ENCODE results near the gene PRKCQ.
"Not testable (repeated sequence)": the region's sequence is repeated elsewhere in the genome, so short reads cannot be mapped to it uniquely, and the experiment has no call there.

Gene PRKCQ

DNA sequence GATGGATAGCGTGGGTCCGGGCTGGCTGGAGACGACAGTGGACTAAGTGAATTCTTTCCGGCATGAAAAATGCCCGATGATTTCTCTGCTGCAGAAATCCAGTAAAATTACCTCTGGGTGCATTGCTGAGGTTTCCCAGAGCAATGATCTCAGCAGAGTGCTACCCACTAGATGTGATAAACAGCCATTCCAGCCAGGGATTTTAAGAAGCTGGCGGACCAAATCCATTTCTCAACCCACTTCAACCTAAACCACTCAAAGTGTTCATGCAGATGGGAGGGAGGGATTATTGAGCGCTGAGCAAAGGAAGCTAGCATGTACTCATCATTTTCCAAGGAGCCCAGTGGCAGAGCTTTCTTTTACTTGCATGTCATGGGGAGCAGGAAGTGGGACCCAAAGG is 116.7 kb downstream of the PRKCQ start:
- no peaks in the 10 kb centered on the region for H3K4me1 ChIP-seq
- no peak overlapping the region for H3K4me2 ChIP-seq
- peaks cover 0 to 11% (median 7%) of the 10 kb centered on the region in 11 experiments; a peak in 12 of 22 replicates for H3K9me3 ChIP-seq (replicated peaks in 1 of 11)
- H3K27me3 ChIP-seq: no peaks in the 10 kb centered on the region
- no peak overlapping the region for H3K4me3 ChIP-seq
- H3K27ac ChIP-seq: no peak overlapping the region
- TF ChIP-seq Cebpa-rat (IDR thresholded peaks at IDR 0.05): no peak
- peaks cover 0 to 53% (median 24%) of the 10 kb centered on the region in 11 experiments; a peak in 17 of 22 replicates for H3K36me3 ChIP-seq
- H3K9ac ChIP-seq: no peak overlapping the region
- H4K20me1 ChIP-seq: no peaks in the 10 kb centered on the region

- no peaks in the 10 kb centered on the region for H3K4me1 ChIP-seq
- peaks cover 0 to 15% (median 8%) of the 10 kb centered on the region in 11 experiments; a peak in 12 of 22 replicates for H3K9me3 ChIP-seq (replicated peaks in 1 of 11)
- no peaks in the 10 kb centered on the region for H4K20me1 ChIP-seq
- H3K9ac ChIP-seq: no peak overlapping the region
- H3K4me2 ChIP-seq: no peak overlapping the region
- no peak for TF ChIP-seq Cebpa-rat (IDR thresholded peaks at IDR 0.05)
- no peak overlapping the region for H3K4me3 ChIP-seq
- H3K27ac ChIP-seq: no peak overlapping the region
- H3K36me3 ChIP-seq: peaks cover 0 to 65% (median 35%) of the 10 kb centered on the region in 11 experiments; a peak in 19 of 22 replicates
- no peaks in the 10 kb centered on the region for H3K27me3 ChIP-seq
These were observed 118.1 kb downstream of the PRKCQ start for GRCh38 chr10:6461961-6462360.

- H3K27ac ChIP-seq: no peak overlapping the region
- H3K4me3 ChIP-seq: no peak overlapping the region
- no peak for TF ChIP-seq Cebpa-rat (IDR thresholded peaks at IDR 0.05)
- H3K9ac ChIP-seq: no peak overlapping the region
- H3K4me1 ChIP-seq: no peaks in the 10 kb centered on the region
- no peaks in the 10 kb centered on the region for H4K20me1 ChIP-seq
- no peaks in the 10 kb centered on the region for H3K27me3 ChIP-seq
- H3K9me3 ChIP-seq (replicated peaks in 1 of 11): peaks cover 0 to 15% (median 8%) of the 10 kb centered on the region in 11 experiments; a peak in 12 of 22 replicates
- H3K36me3 ChIP-seq: peaks cover 0 to 70% (median 45%) of the 10 kb centered on the region in 11 experiments; a peak in 19 of 22 replicates
- no peak overlapping the region for H3K4me2 ChIP-seq
These were observed 119.1 kb downstream of the PRKCQ start for GRCh38 chr10:6460861-6461409.

DNA sequence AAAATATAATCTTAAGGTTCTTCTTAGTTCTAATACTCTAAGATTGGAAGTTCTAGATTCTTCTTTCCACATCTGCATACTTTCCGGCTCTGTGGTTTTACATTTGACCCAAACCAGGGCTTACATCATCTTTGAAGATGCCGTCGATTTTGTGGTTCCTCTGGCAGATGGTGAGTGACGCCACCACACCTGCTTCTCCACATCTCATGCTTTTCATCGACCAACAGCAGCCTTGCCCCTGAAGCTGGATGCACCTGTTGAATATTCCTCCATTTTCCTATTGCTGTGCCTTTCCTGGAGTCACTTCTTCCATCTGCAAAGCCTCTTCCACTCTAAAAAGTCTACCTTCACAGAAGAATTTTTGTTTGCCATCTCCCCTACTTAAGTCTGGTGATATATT is 121.3 kb downstream of the PRKCQ start:
- no peaks in the 10 kb centered on the region for H3K4me1 ChIP-seq
- H4K20me1 ChIP-seq: no peaks in the 10 kb centered on the region
- no peak overlapping the region for H3K9ac ChIP-seq
- H3K27me3 ChIP-seq: no peaks in the 10 kb centered on the region
- peaks cover 0 to 15% (median 8%) of the 10 kb centered on the region in 11 experiments; a peak in 12 of 22 replicates for H3K9me3 ChIP-seq (replicated peaks in 1 of 11)
- H3K27ac ChIP-seq: no peak overlapping the region
- TF ChIP-seq Cebpa-rat (IDR thresholded peaks at IDR 0.05): no peak
- no peak overlapping the region for H3K4me3 ChIP-seq
- H3K36me3 ChIP-seq: peaks cover 0 to 83% (median 55%) of the 10 kb centered on the region in 11 experiments; a peak in 19 of 22 replicates
- H3K4me2 ChIP-seq: no peak overlapping the region

DNA sequence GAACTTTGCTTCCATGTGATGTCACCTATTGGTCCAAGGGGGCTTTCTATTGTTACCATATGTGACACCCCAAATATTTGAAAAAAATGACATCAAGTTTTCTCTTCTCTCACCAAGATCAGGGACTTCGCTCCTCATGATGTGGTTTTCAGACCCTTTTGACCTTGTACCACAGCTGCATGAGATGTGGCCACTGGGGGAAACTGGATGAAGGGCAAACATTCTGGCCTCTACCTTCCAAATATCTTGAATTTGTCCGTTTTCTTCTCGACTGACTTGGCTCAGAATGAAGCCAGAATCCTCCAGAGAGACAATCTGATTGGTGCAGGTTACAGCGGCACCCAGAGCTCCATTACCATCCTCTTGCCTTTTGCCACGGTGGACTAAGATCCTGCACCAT is 122.7 kb downstream of the PRKCQ start:
- no peak overlapping the region for H3K4me2 ChIP-seq
- no peaks in the 10 kb centered on the region for H4K20me1 ChIP-seq
- no peaks in the 10 kb centered on the region for H3K4me1 ChIP-seq
- peaks cover 0 to 15% (median 8%) of the 10 kb centered on the region in 11 experiments; a peak in 12 of 22 replicates for H3K9me3 ChIP-seq (replicated peaks in 1 of 11)
- no peak overlapping the region for H3K4me3 ChIP-seq
- H3K36me3 ChIP-seq: peaks cover 0 to 76% (median 51%) of the 10 kb centered on the region in 11 experiments; a peak in 19 of 22 replicates
- H3K9ac ChIP-seq: no peak overlapping the region
- no peak overlapping the region for H3K27ac ChIP-seq
- H3K27me3 ChIP-seq: no peaks in the 10 kb centered on the region
- TF ChIP-seq Cebpa-rat (IDR thresholded peaks at IDR 0.05): no peak

DNA sequence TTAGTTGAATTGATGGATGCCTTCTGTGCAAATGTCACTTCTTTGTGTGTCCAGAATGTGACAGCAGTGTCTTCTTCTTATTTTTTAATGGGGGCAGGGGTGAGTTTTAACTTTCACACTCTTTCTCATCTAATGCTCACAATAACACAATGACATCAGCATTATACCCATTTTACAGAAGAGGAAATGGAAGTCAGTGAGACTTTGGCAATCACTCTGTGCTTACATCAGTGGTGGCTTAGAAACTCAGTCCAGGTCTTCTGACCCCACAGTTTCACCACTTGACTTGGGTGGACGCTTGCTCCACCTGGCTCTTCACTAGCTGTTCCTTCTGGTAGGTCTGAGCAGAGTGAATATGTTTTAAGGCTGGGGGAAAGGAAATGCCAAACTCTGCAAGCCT is 124.0 kb downstream of the PRKCQ start:
- Histone ChIP-seq H3K4me1 (no peaks in the 10 kb centered on the region), H3K9ac (no peak overlapping the region), H3K36me3 (peaks cover 0 to 66% (median 51%) of the 10 kb centered on the region in 11 experiments; a peak in 19 of 22 replicates), H3K4me3 (no peak overlapping the region), H3K4me2 (no peak overlapping the region), H3K27me3 (no peaks in the 10 kb centered on the region), H4K20me1 (no peaks in the 10 kb centered on the region), H3K27ac (no peak overlapping the region), H3K9me3 (replicated peaks in 1 of 11) (peaks cover 0 to 15% (median 8%) of the 10 kb centered on the region in 11 experiments; a peak in 12 of 22 replicates)
- no peak for TF ChIP-seq Cebpa-rat (IDR thresholded peaks at IDR 0.05)

DNA sequence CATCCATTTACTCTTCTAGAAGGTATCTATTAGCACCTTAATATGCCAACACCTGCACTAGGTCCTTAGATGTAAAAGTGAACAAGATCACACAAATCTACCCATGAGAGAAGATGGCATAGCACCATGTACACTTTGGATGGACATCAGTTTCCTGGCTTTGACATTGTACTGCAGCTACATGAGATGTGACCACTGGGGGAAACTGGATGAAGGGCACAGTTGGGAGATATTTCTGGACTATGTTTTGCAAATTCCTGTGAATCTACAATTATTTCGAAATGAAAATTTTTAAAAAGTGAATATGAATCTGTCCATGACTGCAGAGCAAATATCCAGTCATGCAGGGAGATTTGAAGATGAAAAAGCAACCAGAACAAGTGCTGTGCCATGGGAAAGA is 124.5 kb downstream of the PRKCQ start:
- Histone ChIP-seq H3K9ac (no peak overlapping the region), H3K36me3 (peaks cover 0 to 63% (median 50%) of the 10 kb centered on the region in 11 experiments; a peak in 19 of 22 replicates), H3K27ac (no peak overlapping the region), H4K20me1 (no peaks in the 10 kb centered on the region), H3K9me3 (replicated peaks in 1 of 11) (peaks cover 0 to 13% (median 8%) of the 10 kb centered on the region in 11 experiments; a peak in 12 of 22 replicates), H3K4me1 (no peaks in the 10 kb centered on the region), H3K27me3 (no peaks in the 10 kb centered on the region), H3K4me3 (no peak overlapping the region), H3K4me2 (no peak overlapping the region)
- no peak for TF ChIP-seq Cebpa-rat (IDR thresholded peaks at IDR 0.05)

DNA sequence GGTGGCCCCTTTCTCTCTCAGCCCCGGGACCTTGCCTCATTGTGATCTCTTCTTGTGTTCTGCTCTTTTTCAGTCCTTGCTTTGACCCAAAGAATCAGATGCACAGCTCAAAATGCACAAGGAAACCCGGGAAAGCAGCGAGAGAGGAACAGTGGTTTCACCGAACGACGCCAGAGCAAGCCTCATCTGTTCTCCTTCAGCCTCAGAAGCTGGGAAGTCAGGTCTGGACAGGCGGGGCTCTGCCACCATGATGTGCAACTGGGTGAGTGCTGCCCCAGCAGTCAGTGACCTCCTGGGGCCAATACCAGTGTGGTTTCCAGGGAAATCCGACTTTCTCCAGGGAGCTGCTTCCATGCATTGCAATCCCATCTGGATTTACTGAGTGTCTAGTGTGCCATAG is 133.4 kb downstream of the PRKCQ start:
- Histone ChIP-seq H3K27me3 (no peaks in the 10 kb centered on the region), H3K4me2 (no peak overlapping the region), H3K9me3 (replicated peaks in 1 of 11) (no peaks in the 10 kb centered on the region), H3K27ac (no peak overlapping the region), H3K36me3 (peaks cover 0 to 9% (median 0%) of the 10 kb centered on the region in 11 experiments; a peak in 5 of 22 replicates), H3K4me3 (no peak overlapping the region), H3K9ac (no peak overlapping the region), H4K20me1 (no peaks in the 10 kb centered on the region), H3K4me1 (peaks cover 0 to 4% (median 0%) of the 10 kb centered on the region in 10 experiments; a peak in 2 of 20 replicates)
- no peak for TF ChIP-seq Cebpa-rat (IDR thresholded peaks at IDR 0.05)

- Histone ChIP-seq H3K4me3 (no peak overlapping the region; a peak in 1 of 20 replicates), H3K9me3 (replicated peaks in 1 of 11) (no peaks in the 10 kb centered on the region), H4K20me1 (no peaks in the 10 kb centered on the region), H3K27ac (no peak overlapping the region; a peak in 1 of 22 replicates), H3K4me1 (peaks cover 0 to 4% (median 0%) of the 10 kb centered on the region in 10 experiments; a peak in 2 of 20 replicates), H3K36me3 (peaks cover 0 to 12% (median 6%) of the 10 kb centered on the region in 11 experiments; a peak in 7 of 22 replicates), H3K27me3 (no peaks in the 10 kb centered on the region), H3K4me2 (peak overlapping the region in 7 of 11 experiments; percentile 17 to 76 (median 40); a peak in 10 of 22 replicates), H3K9ac (peak overlapping the region in 2 of 11 experiments; percentile 35 to 71; a peak in 1 of 22 replicates)
- TF ChIP-seq Cebpa-rat (IDR thresholded peaks at IDR 0.05): no peak
These were observed 134.3 kb downstream of the PRKCQ start for GRCh38 chr10:6445671-6446316.

DNA sequence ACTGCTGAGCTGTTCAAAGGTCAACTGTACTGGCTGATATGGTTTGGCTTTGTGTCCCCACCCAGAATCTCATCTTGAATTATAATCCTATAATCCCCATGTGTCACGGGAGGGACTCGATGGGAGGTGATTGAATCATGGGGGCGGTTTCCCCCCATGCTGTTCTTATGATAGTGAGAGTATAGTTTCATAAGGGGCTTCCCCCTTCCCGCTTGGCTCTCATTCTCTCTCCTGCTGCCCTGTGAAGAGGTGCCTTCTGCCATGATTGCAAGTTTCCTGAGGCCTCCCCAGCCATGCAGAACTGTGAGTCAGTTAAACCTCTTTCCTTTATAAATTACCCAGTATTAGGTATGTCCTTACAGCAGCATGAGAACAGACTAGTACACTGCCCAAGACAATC is 140.2 kb downstream of the PRKCQ start:
- not testable (repeated sequence) for H3K9me3 ChIP-seq (replicated peaks in 1 of 11); H3K4me2 ChIP-seq; H4K20me1 ChIP-seq; H3K27ac ChIP-seq; H3K9ac ChIP-seq; H3K27me3 ChIP-seq; H3K4me1 ChIP-seq; H3K4me3 ChIP-seq
- H3K36me3 ChIP-seq: peaks cover 0 to 36% (median 24%) of the 10 kb centered on the region in 11 experiments; a peak in 11 of 22 replicates

All from BLaER1 treated with 17β-estradiol and CSF1 and Interleukin-3, amounts not matched to agents 10 nM and 100 nM (cell line).